ENCODE results near the gene NLGN1.

DNA sequence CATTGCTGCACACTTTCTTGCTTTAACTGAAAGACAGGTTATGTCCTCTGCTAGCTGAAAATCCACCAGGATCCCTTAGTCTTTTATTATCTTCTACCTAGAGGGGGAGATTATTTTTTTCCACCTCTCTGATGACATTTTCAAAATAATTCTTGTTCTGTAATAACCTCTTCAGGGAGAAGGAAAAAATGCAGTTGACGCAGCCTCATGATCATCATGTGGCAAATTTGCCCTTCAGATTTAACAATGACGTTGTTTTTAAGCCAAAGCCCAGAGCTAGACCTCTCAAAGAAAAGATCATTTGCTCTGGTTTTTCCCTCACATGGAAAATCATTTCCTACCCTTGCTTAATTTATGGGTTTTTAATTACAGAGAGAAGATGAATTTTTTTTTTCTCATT lies 724.9 kb downstream of the NLGN1 start:
- TF ChIP-seq MYC (IDR thresholded peaks at IDR 0.05; ENCODE audit: low read depth, low read length) (no peak), POLR2A (IDR thresholded peaks at IDR 0.05; ENCODE audit: extremely low read depth, insufficient read length) (no peak)
- TF ChIP-seq, protein P1, sequence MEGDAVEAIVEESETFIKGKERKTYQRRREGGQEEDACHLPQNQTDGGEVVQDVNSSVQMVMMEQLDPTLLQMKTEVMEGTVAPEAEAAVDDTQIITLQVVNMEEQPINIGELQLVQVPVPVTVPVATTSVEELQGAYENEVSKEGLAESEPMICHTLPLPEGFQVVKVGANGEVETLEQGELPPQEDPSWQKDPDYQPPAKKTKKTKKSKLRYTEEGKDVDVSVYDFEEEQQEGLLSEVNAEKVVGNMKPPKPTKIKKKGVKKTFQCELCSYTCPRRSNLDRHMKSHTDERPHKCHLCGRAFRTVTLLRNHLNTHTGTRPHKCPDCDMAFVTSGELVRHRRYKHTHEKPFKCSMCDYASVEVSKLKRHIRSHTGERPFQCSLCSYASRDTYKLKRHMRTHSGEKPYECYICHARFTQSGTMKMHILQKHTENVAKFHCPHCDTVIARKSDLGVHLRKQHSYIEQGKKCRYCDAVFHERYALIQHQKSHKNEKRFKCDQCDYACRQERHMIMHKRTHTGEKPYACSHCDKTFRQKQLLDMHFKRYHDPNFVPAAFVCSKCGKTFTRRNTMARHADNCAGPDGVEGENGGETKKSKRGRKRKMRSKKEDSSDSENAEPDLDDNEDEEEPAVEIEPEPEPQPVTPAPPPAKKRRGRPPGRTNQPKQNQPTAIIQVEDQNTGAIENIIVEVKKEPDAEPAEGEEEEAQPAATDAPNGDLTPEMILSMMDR (IDR thresholded peaks at IDR 0.05; ENCODE audit: low read depth, low read length) = no peak
- TF ChIP-seq, protein P2, sequence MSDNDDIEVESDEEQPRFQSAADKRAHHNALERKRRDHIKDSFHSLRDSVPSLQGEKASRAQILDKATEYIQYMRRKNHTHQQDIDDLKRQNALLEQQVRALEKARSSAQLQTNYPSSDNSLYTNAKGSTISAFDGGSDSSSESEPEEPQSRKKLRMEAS (IDR thresholded peaks at IDR 0.05; ENCODE audit: low read depth, low read length) = no peak

Measured in NB4 (cell line).